Embryonic facial prominence (tissue), 1 donor: Measurements from ENCODE around the gene ARHGAP40.

ENCODE experiments used
- DNase-seq: peaks from one replicate; pipeline ENCODE4 v3.0.0-alpha.2; 2016; ENCODE audit errors: extremely low spot score

Gene ARHGAP40

DNA sequence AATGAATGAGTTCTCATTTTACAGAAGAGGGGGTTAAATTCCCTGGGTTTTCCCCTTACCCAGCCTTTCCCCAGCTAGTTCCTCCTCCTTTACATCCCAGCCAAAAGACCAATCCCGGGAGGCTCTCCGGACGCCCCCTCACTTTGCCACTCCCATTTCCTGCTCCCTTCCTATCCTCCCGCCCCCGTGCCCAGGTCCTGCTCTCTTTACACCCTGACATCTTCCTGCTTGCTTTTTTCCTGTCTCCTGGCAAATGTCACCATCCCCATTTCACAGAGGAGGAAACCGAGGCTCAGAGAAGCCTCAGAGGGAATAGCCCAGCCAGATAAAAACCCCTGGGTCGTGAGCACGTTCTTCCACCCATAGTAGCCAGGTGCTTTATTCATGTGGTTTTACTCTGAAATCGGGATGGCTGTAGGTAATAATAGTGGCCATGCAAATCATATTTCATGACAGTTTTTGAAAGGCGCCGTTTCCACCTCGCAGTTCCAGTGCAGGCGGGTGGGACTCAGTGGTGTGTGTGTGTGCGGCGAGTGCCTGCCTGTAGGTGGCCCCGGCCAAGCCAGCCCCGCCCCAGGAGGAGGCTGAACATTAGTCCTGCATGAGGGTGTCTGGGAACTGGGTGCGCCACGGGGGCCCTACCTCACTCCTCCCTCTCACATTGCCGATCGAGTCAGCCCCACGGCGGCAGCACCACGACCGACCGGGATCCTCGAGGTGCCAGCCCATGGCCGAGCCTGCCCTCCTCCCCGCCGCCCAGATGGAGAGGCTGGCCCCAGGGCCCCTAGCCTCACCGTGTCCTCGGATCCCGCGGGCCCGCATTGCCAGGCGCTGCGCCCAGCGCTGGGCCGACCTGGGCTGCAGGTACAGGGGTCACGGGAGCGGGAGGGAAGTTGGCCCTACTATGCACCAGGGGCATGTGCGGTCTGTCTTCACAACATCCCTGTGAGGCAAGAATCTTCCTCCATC lies at the start of gene ARHGAP40:
TSS of gene ARHGAP40 (plus strand) at position 594 of the 969 bp plus-strand sequence.
- DNase-seq = no peak

DNA sequence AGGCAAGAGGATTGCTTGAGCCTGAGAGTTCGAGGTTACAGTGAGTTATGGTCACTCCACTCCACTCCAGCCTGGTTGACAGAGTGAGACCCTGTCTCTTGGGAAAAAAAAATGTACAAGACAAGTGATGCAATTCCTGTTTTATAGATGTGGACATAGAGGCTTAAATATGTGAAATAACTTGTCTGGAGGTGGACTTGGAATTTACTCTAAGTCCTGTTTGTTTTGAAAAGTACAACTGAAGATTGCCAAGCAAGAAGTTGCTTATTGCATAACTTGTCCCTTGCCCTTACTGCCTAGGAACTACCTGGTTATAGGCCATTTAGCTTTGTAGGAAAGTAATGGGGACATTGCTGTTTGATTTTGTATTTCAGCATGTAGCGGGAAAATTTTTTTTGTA lies 46.6 kb upstream of the ARHGAP40 start:
- DNase-seq = no peak

DNA sequence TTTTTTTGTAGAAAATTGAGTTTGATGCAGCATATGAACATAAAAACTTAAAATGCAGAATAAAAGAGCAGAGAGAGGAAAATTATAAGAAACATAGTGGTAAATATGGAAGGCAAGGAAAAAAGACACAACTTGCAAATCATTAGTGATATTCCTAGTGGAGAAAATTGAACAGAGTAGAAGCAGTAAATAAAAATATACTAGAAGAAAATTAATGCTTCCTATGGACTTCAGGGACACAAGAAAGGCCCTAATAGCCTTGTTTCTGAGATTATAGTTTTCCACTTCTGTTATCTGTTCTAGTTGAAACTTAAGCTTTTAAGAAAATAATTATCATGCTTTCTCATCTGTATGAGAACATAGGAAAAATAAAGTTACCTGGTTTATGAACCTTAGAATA lies 46.2 kb upstream of the ARHGAP40 start:
- DNase-seq = no peak

DNA sequence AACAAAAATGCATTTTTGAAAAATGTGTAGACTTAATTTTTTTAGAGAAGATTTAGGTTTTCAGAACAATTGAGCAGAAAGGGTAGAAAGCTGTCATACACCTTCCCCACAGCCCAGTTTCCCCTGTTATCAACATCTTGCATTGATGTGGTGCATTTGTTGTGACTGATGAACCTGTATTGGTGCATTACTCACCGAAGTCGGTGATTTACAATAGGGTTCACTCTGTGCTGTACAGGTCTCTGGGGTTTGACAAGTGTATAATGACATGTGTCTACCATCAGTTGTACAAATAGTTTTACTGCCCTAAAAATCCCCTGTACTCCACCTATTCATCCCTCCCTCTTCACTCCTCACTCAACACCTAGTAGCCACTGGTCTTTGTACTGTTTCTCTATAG lies 44.4 kb upstream of the ARHGAP40 start:
- no peak for DNase-seq

DNA sequence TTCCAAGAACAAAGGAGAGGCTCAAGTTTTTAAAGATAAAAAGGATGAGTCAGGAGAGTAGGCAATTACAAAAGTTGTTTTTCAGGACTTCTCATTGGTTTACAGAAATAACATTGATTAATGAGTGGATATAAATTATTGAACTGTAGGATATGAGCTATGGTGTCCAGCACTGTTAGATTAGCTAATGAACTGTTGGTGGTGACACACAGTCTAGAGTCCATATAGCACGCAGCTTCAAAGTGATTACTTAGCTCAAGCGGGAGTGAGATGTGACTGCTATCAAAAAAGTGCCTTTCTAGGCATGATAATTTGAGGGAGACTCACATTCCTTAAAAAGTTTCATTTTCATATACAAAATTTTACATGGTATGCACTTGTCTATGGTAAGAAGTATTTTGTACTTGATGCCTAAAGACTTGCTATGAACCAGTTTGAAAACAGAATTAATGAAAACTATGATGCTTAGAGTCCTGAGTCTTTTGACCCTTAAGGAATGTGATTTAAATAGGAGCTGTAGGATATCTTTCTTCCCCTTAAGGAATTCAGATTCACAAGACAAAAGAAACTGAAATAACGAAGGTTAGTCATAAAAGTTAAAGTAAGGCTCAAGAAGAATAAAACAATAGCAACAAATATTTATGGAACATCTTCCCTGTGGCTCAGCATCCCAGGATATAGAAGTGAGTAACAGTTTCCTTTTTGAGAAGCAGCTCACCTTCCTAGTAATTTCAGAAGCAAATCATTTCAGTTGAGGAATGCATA lies 42.8 kb upstream of the ARHGAP40 start:
- no peak for DNase-seq

DNA sequence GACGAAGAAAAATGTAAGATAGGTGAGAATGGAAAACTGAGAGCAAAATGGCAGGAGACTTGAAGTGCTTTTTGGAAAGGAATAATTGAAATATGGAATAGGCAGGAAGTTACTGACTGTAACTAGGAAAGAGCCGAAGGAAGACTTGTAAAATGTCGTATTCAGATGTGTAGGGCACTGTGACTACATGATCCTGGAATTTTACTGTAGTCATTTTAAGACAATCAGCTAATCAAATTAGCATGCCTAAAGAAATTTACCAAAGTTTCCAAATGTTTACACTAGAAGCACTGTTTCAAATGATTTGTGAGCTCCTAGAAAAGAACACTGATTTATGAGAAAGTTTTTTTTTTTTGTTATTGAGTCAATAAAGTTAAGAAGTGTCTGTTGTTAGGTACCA lies 41.8 kb upstream of the ARHGAP40 start:
- no peak for DNase-seq

DNA sequence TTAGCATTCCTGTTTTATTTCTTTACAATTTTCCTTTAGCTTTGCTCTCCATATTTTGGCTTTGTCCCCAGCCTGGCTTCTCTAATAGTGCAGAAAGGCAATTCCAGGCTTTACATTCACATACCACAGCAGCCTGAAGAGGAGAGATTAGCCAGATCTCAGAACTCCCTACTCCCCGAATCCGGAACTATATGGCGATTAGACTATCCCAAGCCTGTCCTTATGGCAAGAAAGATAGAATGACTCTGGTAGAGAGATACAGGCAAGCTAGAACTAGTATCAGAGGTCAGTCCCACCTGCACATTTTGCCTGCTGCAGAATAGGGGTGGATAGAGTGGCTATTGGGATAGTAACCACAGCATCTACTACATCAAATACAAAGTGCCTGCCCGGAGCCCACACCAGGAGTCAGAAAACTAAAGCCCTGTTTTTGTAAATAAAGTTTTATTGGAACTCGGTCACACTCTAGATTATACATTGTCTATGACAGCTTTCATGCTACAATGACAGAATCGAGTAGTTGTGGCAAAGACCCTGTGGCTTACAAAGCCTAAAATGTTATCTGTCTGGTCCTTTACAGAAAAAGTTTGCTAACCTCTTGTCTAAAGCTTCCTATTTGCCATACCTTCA lies 37.7 kb upstream of the ARHGAP40 start:
- no peak for DNase-seq

DNA sequence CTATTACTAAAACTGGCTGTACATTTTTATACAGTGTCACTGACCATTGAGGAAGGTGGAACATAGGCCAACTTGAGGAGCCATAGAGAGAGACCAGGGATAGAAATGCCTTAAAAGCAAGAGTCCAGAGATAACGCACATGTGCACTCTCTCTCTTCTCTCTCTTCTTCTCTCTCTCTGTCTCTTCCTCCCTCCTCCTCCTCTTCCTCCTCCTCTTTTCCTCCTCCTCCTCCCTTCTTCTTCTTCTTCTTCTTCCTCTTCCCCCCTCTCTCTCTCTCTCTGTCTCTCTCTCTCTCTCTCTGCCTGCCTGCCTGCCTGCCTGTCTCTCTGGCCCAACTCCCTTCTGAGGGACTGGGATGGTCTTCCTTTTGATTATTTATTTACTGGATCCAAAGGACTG lies 36.9 kb upstream of the ARHGAP40 start:
- no peak for DNase-seq

DNA sequence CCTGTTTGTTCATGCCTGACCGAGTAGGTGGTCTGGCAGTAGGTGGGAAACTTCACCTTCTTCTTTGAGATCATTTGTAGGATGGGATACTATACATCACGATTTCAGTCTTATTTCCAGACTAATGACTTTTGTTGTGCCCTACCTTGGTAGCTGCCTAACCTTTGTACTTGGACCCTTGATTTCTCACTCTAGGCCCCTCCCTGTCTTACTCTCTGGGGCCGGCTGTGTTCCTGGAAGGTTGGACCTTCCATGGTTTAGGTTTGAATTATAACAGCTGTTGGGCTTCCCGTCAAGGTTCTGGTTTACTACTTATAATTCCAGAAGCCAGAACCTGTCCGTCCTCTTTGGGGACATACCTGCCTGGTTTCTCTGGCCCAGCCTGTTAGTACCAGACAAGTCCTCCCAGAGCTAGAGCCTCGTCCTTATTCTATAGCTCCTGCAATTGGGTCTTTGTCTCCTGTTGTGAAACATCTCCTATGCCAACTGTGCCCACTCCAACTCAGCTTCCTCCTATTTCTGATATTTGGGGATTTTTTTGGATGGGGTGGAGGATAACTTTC lies 35.5 kb upstream of the ARHGAP40 start:
- no peak for DNase-seq

DNA sequence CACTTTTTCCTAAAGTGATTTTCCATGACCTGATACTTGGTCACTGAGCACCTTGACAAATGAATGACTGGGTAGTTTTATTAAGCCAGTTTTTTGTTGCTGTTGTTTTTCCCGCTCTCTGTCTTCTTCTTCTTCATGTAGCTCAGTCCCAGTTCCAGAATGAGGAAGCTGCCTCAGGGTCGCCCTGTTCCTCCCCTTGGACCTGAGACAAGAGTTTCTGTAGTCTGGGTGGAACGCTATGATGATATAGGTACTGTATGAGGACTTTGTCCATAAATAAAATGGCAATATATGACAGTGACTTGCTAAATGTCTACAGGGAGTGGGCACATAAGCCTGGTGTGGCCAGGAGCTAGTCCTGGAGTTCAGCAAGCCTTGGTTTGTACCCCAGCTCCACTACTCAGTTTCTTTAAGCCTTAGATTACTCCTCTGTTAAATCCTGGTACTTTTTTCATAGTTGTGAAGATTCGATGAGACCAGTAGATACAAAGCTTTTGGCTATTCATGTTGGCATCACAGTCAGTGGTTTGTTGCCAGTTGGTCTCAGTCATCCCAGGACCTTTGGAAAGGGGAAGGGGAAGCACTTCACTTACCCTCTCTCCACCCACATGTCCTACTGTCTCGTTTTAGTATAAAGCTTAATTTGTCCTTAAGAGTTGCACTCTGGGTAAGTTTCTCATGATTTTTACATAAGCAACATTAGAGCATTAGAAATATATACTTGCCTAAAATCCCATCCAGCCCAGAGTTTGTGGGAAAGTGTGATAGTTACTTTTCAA lies 31.7 kb upstream of the ARHGAP40 start:
- DNase-seq = no peak

DNA sequence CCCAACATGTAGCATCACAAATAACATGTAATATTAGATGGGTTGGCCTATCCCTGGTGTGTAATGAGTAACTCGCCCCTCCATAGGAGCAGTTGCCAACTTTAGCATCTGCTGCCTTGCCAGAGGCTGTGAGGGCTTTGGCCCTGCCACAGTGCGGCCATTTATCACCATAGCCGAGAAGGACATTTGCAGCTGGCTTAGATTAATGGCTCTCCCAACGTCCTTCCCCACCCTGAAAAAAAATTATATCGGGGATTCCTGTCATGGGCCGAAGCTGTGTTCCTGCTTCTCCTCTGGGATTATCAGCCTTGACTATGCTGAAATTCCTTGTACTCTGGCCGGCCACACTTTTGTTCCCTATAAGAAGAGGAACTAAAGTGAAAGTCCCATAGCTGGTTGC lies 28.2 kb upstream of the ARHGAP40 start:
- no peak for DNase-seq

DNA sequence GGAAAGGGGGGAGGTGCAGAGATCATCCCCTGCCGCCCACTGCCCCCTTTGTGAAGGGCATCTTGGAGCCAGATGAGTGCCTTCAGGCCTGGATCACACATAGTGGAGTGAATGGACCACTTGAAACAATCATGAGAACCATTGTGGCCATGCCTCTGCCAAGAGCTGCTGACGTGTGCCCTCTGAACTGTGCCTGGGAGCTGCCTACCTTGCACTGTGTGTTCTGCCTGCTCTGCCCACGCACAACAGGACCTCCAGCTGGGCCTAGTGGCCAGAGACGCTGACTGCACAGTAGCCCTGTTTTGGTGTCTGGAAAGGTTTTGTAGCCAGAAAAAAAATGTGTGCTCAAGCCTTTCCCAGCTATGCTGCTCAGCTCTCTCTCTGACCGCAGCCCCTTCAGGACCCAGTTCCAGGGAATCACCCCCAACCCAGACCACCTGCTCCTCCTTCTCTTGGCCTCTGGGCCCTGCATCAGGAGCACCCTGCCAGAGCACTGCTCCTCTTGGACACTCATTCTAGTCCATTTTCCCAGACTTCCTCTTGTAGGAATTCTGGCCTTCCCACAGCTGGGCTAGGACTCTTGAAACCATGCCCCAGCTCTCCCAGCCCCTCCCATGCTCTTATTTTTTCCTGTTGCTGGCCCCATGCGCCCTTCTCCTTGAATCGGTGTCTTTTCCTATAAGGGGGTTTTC lies 22.2 kb upstream of the ARHGAP40 start:
- DNase-seq = no peak

DNA sequence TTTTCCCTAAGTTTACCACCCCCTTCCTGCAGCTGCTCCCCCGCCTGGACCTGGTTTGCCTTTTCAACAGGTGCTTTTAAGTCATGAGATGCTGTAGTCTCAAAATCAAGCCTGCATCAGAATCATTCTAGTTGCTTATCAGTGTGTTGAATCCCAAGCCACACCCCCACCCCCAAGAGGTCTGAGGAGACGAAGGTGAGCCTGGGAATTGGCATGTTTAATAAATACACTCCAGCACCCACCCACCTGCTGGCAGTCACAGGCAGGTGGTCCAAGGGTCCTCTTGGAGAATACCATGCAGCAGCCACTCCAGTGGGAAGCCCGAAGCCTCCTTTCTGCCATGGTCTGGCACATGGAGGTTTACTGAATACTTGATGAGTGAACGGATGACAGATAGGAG lies 21.7 kb upstream of the ARHGAP40 start:
- no peak for DNase-seq

DNA sequence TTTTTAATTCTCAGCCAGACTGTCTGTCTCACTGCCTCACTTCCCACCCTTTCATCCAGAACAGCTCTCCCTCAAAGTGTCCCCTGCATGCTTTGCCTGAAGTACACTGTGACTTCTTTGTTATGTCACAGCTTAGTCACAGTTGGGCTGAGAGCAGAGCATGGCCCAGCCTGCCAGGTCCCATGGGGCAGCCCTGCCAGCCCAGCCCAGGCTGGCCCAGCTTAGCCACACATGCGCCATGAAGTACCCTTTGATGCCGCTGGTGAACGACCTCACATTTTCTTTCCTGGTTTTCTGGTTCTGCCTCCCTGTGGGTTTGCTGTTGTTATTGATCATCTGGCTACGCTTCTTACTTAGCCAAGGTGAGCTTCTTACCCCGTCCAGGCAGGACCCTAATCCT lies 20.6 kb upstream of the ARHGAP40 start, which contains the start of gene ADIG:
TSS of gene ADIG (plus strand) at position 185 of the 400 bp plus-strand sequence. CDS start at position 239, 54 bp downstream.
- no peak for DNase-seq

DNA sequence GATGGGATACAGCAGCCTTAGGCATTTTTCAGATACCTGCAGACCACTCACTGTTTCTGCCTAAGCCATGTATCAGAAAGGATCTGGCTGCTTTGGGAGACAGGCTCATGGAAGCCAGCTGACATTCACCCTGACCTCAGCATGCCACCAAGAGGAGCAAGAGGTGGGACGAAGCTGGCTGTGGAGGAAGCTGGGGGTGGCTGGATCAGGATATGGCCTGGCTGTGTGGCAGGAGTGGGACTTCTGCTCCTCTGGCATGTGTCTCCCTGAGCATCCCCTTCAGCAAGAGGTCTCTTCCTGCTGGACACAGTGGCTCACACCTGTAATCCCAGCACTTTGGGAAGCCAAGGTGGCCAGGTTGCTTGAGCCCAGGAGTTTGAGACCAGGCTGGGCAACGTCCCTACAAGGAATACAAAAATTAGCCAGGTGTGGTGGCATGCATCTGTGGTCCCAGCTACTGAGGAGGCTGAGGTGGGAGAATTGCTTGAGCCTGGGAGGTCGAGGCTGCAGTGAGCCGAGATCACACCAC lies 19.7 kb upstream of the ARHGAP40 start:
- no peak for DNase-seq

DNA sequence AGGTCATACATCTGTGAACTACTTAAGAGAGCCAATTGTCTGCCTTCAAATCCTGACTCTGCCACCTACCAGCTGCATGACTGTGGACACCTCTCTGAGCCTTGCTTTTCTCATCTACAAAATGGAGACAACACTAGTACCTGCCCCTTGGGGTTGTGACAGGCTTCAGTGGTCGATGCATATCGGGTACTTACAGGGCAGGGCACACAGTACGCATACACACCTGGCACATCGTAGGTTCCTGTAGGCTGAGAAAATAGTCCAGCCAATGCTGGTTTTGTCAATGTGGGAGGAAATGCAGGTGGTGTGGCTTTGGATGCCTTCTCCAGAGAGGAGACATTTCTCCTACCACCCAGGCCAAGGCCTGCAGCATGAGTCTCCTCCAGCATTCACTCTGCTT lies 18.3 kb upstream of the ARHGAP40 start:
- DNase-seq = no peak

DNA sequence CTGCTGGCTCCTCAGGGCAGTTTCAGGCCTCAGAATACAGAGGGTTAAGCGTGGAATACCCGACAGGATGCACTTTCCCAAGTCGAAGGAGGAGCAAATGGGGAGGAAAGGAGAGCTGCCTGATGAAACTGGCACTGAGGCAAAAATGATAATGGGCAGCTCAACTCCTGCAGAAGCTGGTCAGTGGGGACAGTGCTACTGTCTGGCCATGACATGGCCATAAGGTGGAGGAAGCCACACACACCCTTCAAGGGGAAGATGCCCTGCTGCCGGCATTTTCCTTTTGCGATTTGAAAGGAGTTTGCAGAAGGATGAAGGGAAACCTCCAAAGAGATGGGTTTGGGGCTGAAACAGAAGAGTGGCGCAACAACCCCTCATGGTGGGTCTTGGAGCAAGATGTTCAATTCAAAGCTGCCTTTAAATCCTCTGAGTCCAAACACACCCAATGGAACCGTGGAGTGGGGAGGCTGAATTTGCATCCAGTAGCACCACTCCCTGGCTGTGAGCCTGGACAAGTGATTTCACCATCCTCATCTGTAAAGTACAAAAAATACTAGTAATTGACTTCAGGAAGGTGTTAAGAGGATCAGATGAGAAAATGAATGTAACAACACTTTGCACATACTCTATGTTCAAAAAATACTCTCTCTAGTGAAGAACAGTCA lies 17.4 kb upstream of the ARHGAP40 start:
- no peak for DNase-seq

DNA sequence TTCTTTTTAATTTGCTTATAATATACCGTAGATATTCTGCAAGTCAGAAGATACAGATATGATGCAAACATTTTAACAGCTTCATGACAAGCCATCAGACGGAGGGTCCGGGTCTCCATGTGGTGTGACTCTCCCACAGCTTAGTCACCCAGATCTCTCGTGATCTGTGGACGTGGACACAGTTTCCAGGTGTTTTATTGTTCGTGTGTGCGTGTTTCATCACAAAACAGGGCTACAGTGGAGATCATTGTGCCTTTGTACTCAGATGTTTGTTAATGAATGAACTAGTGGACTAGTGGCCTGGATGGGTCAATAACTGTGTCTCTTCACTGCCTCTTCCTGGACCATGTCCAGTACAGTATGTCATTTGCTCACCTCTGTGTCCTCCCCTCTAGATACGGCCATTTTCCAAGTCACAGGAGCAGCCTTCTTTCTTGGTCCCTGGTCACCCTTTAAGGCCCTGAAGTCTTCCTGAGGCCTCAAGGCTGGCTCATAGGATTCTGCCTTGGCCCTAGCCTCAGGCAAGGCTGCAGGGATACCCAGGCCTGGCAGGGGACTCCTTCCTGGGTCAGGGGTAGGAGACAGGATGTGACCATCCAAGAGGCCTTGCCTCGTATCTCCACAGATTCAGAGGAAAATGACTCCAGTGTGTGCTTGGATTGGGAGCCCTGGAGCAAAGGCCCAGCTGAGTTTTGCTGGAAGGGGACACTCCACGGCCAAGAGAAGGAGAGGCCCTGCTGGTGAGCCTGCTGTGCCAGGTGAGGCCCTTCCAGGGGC lies 16.0 kb upstream of the ARHGAP40 start:
- no peak for DNase-seq

DNA sequence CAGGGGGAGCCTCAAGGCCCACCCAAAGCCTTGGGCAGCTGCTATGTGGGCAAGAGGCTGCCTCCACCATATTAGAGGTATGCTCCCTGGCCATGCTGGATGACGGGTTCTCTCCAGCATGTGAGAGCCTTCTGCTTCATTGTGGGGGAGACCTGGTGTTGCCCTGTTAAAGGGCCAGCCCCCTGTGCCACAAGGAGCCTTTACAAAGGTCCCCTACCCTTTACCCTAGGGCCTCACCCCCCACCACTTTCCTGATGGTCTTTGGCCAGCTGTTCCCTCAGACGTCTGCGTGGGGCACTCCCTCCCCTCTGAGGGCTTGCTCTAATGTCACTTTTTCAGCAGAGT lies 15.5 kb upstream of the ARHGAP40 start:
- DNase-seq = no peak
